SJCRH30 (cell line): ENCODE data around the gene EIF2B2. TPM values are rescaled to one million over a fixed set of nuclear protein-coding genes. Genes with fewer than 3 reads are reported as not detected.

Source experiments
- DNase-seq, 2 experiments: peaks; one replicate each; pipeline ENCODE4 v3.0.0-alpha.2; 2015 to 2020
- H3K27ac ChIP-seq: fragments of 250-450 bp; sonication (Bioruptor Pico); 2 replicates; pipeline ENCODE4 v1.5.1; 2020; ENCODE audit warnings: mild to moderate bottlenecking, moderate library complexity
- H3K27me3 ChIP-seq: fragments of 250-450 bp; sonication (Bioruptor Pico); 2 replicates; pipeline ENCODE4 v1.5.1; 2020; ENCODE audit warnings: mild to moderate bottlenecking, moderate library complexity
- H3K36me3 ChIP-seq: fragments of 250-450 bp; sonication (Bioruptor Pico); 2 replicates; pipeline ENCODE4 v1.5.1; 2020; ENCODE audit warnings: mild to moderate bottlenecking, moderate library complexity
- H3K4me1 ChIP-seq: fragments of 250-450 bp; sonication (Bioruptor Pico); 2 replicates; pipeline ENCODE4 v1.5.1; 2020; ENCODE audit warnings: mild to moderate bottlenecking, moderate library complexity
- H3K4me3 ChIP-seq: fragments of 250-450 bp; sonication (Bioruptor Pico); 2 replicates; pipeline ENCODE4 v1.5.1; 2020; ENCODE audit warnings: mild to moderate bottlenecking, moderate library complexity
- H3K9me3 ChIP-seq: fragments of 250-450 bp; sonication (Bioruptor Pico); replicated peaks from 2 replicates; pipeline ENCODE4 v1.5.1; 2020; ENCODE audit warnings: mild to moderate bottlenecking, moderate library complexity
- total RNA-seq: library from RNA; depleted of rRNA; stranded (reverse); fragments of >200 nt; shearing (Covaris generic); gene quantifications from 2 replicates; pipeline ENCODE4 v1.2.3, GENCODE V29; 2014

Gene EIF2B2
- total RNA-seq, 1 experiment from 2014 or later, result 64.7 TPM

GRCh38 chr14:74963705-74964271 is 38.9 kb upstream of the EIF2B2 start:
- Histone ChIP-seq H3K4me3 (peak overlapping the region; percentile 23), H3K4me1 (peaks cover 67% of the 10 kb centered on the region), H3K9me3 (no peaks in the 10 kb centered on the region), H3K27me3 (no peaks in the 10 kb centered on the region), H3K27ac (peak overlapping the region; percentile 85), H3K36me3 (no peaks in the 10 kb centered on the region)
- peak; percentile 58 to 75 for DNase-seq

GRCh38 chr14:74964787-74965485 is 37.8 kb upstream of the EIF2B2 start:
- Histone ChIP-seq H3K4me3 (no peak overlapping the region), H3K4me1 (peaks cover 58% of the 10 kb centered on the region), H3K9me3 (no peaks in the 10 kb centered on the region), H3K36me3 (no peaks in the 10 kb centered on the region), H3K27me3 (no peaks in the 10 kb centered on the region), H3K27ac (no peak overlapping the region)
- no peak for DNase-seq

GRCh38 chr14:74965486-74966153 is 37.1 kb upstream of the EIF2B2 start:
- DNase-seq, result no peak
- Histone ChIP-seq H3K4me1 (peaks cover 58% of the 10 kb centered on the region), H3K27me3 (no peaks in the 10 kb centered on the region), H3K9me3 (no peaks in the 10 kb centered on the region), H3K36me3 (no peaks in the 10 kb centered on the region), H3K4me3 (no peak overlapping the region), H3K27ac (no peak overlapping the region)

GRCh38 chr14:74968811-74969210 is 33.9 kb upstream of the EIF2B2 start:
- Histone ChIP-seq H3K36me3 (no peaks in the 10 kb centered on the region), H3K4me3 (no peak overlapping the region), H3K27me3 (no peaks in the 10 kb centered on the region), H3K27ac (no peak overlapping the region), H3K4me1 (peaks cover 49% of the 10 kb centered on the region), H3K9me3 (no peaks in the 10 kb centered on the region)
- no peak for DNase-seq

GRCh38 chr14:74973003-74973653 is 29.6 kb upstream of the EIF2B2 start:
- Histone ChIP-seq H3K27ac (peak overlapping the region; percentile 87), H3K4me3 (no peak overlapping the region), H3K36me3 (no peaks in the 10 kb centered on the region), H3K4me1 (peaks cover 74% of the 10 kb centered on the region), H3K27me3 (no peaks in the 10 kb centered on the region), H3K9me3 (no peaks in the 10 kb centered on the region)
- DNase-seq, result peak; percentile 56 to 58

- Histone ChIP-seq H3K27ac (peak overlapping the region; percentile 87), H3K36me3 (no peaks in the 10 kb centered on the region), H3K27me3 (no peaks in the 10 kb centered on the region), H3K9me3 (no peaks in the 10 kb centered on the region), H3K4me3 (no peak overlapping the region), H3K4me1 (peaks cover 80% of the 10 kb centered on the region)
- no peak for DNase-seq
Observed at GRCh38 chr14:74973905-74974363, 28.8 kb upstream of the EIF2B2 start.

GRCh38 chr14:74974364-74975058 is 28.2 kb upstream of the EIF2B2 start:
- H3K4me1 ChIP-seq, result peaks cover 82% of the 10 kb centered on the region
- H3K27me3 ChIP-seq, result no peaks in the 10 kb centered on the region
- H3K4me3 ChIP-seq, result no peak overlapping the region
- H3K27ac ChIP-seq, result peak overlapping the region; percentile 87
- H3K9me3 ChIP-seq, result no peaks in the 10 kb centered on the region
- peak; percentile 92 to 93 for DNase-seq
- H3K36me3 ChIP-seq, result no peaks in the 10 kb centered on the region

- peak; percentile 92 to 94 for DNase-seq
- no peaks in the 10 kb centered on the region for H3K36me3 ChIP-seq
- H3K4me1 ChIP-seq, result peaks cover 83% of the 10 kb centered on the region
- no peaks in the 10 kb centered on the region for H3K27me3 ChIP-seq
- H3K27ac ChIP-seq, result peak overlapping the region; percentile 87
- no peaks in the 10 kb centered on the region for H3K9me3 ChIP-seq
- no peak overlapping the region for H3K4me3 ChIP-seq
Observed at GRCh38 chr14:74975059-74975810, 27.5 kb upstream of the EIF2B2 start.

GRCh38 chr14:74976264-74977113 is 26.2 kb upstream of the EIF2B2 start:
- Histone ChIP-seq H3K9me3 (no peaks in the 10 kb centered on the region), H3K27ac (no peak overlapping the region; the same call in 1 of the 2 replicates), H3K4me1 (peaks cover 86% of the 10 kb centered on the region), H3K4me3 (no peak overlapping the region), H3K36me3 (no peaks in the 10 kb centered on the region), H3K27me3 (no peaks in the 10 kb centered on the region)
- DNase-seq, result peak in 1 of 2 experiments; percentile 2

GRCh38 chr14:74977164-74977900 is 25.4 kb upstream of the EIF2B2 start:
- H3K36me3 ChIP-seq, result no peaks in the 10 kb centered on the region
- H3K9me3 ChIP-seq, result no peaks in the 10 kb centered on the region
- H3K27me3 ChIP-seq, result no peaks in the 10 kb centered on the region
- H3K27ac ChIP-seq, result peak overlapping the region; percentile 95; the same call in 1 of the 2 replicates
- H3K4me3 ChIP-seq, result no peak overlapping the region
- DNase-seq, result peak; percentile 64
- H3K4me1 ChIP-seq, result peaks cover 93% of the 10 kb centered on the region

GRCh38 chr14:74977901-74978385 is 24.8 kb upstream of the EIF2B2 start:
- H3K4me1 ChIP-seq, result peaks cover 93% of the 10 kb centered on the region
- no peak overlapping the region for H3K4me3 ChIP-seq
- H3K27ac ChIP-seq, result peak overlapping the region; percentile 95
- H3K9me3 ChIP-seq, result no peaks in the 10 kb centered on the region
- H3K36me3 ChIP-seq, result no peaks in the 10 kb centered on the region
- DNase-seq, result peak in 1 of 2 experiments; percentile 53
- H3K27me3 ChIP-seq, result no peaks in the 10 kb centered on the region

GRCh38 chr14:74978416-74978947 is 24.2 kb upstream of the EIF2B2 start:
- Histone ChIP-seq H3K27ac (peak overlapping the region; percentile 95), H3K27me3 (no peaks in the 10 kb centered on the region), H3K4me3 (peak overlapping the region; percentile 49; the same call in 1 of the 2 replicates), H3K36me3 (no peaks in the 10 kb centered on the region), H3K9me3 (no peaks in the 10 kb centered on the region), H3K4me1 (peaks cover 88% of the 10 kb centered on the region)
- DNase-seq, result peak; percentile 68 to 78
